Uterus (tissue), 2 donors: Measurements from ENCODE around the gene WSB1.

Experiments used
- CTCF ChIP-seq, 4 experiments: fragments of 200-600 bp in 2 of 4; fragments of 450-650 bp in 2 of 4; sonication (generic) in 2 of 4; IDR thresholded peaks; one replicate each; pipeline ENCODE4 v1.5.1; 2016 to 2019; ENCODE audit warnings: antibody characterized with exemption in 4 of 4, mild to moderate bottlenecking in 2 of 4, moderate library complexity in 1 of 4
- POLR2A ChIP-seq, 2 donors: fragments of 450-650 bp; IDR thresholded peaks; one replicate each; pipeline ENCODE4 v1.6.1; 2016; ENCODE audit warnings: antibody characterized with exemption in 2 of 2, mild to moderate bottlenecking in 1 of 2, moderate library complexity in 1 of 2

- TF ChIP-seq CTCF (IDR thresholded peaks at IDR 0.05) (no peak), POLR2A (IDR thresholded peaks at IDR 0.05) (no peak)
Observed at GRCh38 chr17:27351759-27352158, 57.8 kb downstream of the WSB1 start.
